Thyroid gland (tissue), 4 donors: Measurements from ENCODE around the gene VAV3. TPM values are rescaled to one million over a fixed set of nuclear protein-coding genes. Genes with fewer than 3 reads are reported as not detected.
A peak's percentile ranks its signal among the peaks of the same experiment; 100 is the strongest.

Experiments
- DNase-seq, 2 donors: peaks; one replicate each; pipeline ENCODE4 v3.0.0-alpha.2; 2019
- H3K27ac ChIP-seq, 3 donors: fragments of 200-600 bp; sonication (generic); 1 replicate in 2 of 3; 2 replicates in 1 of 3; pipeline ENCODE4 v1.5.1; 2016 to 2019; ENCODE audit warnings: mild to moderate bottlenecking in 1 of 3, moderate library complexity in 1 of 3
- H3K27me3 ChIP-seq: fragments of 200-600 bp; sonication (generic); one replicate; pipeline ENCODE4 v1.5.1; 2019
- H3K36me3 ChIP-seq, 2 donors: fragments of 200-600 bp; sonication (generic); one replicate each; pipeline ENCODE4 v1.5.1; 2016 to 2019
- H3K4me1 ChIP-seq, 2 donors: fragments of 200-600 bp; sonication (generic); one replicate each; pipeline ENCODE4 v1.5.1; 2017 to 2019
- H3K4me3 ChIP-seq, 3 donors: fragments of 200-600 bp; sonication (generic); replicated peaks in 1 of 3; 1 replicate in 2 of 3; 2 replicates in 1 of 3; pipeline ENCODE4 v1.5.1; 2016; ENCODE audit warnings: mild to moderate bottlenecking in 1 of 3
- H3K9me3 ChIP-seq: fragments of 200-600 bp; sonication (generic); one replicate; pipeline ENCODE4 v1.5.1; 2017
- CTCF ChIP-seq, 6 experiments: fragments of 200-600 bp in 3 of 6; fragments of 450-650 bp in 3 of 6; sonication (generic) in 3 of 6; IDR thresholded peaks; one replicate each; pipeline ENCODE4 v1.5.1; 2016 to 2019; ENCODE audit warnings: antibody characterized with exemption in 6 of 6, mild to moderate bottlenecking in 2 of 6, inconsistent platforms in 1 of 6, moderate library complexity in 1 of 6
- POLR2A ChIP-seq, 2 donors: fragments of 450-650 bp; IDR thresholded peaks; one replicate each; pipeline ENCODE4 v1.6.1; 2017; ENCODE audit warnings: antibody characterized with exemption in 2 of 2, mild to moderate bottlenecking in 2 of 2, moderate library complexity in 1 of 2
- WGBS, 2 donors: methylation state at CpG; one replicate each; pipeline ENCODE4 v1.1.5; 2017; 5-methylcytosine and 5-hydroxymethylcytosine counted together
- intact Hi-C: fragments of 100-400 bp; cut with DNase I; formaldehyde crosslinking; loops from one replicate; pipeline ENCODE4 v1.15.1; 2023
- total RNA-seq, 4 donors: library from RNA; depleted of rRNA; stranded (reverse); fragments of >200 nt; gene quantifications; one replicate each; pipeline ENCODE4 v1.2.3, GENCODE V29; 2016

VAV3 gene
- total RNA-seq, 4 donors from 2014 or later = 14.8 to 22.8 (median 18.8) TPM

- Histone ChIP-seq H3K27me3 (no peaks in the 10 kb centered on the region), H3K4me1 (peaks cover 23 to 46% of the 10 kb centered on the region in 2 donors), H3K27ac (no peak overlapping the region), H3K4me3 (no peak overlapping the region), H3K9me3 (no peaks in the 10 kb centered on the region), H3K36me3 (no peaks in the 10 kb centered on the region)
- whole genome bisulfite sequencing, 2 donors = 79 to 85% methylated on average over 2 of the region's 2 CpGs
- no peak for TF ChIP-seq POLR2A (IDR thresholded peaks at IDR 0.05)
- TF ChIP-seq CTCF (IDR thresholded peaks at IDR 0.05) = no peak
- no peak for DNase-seq
- intact Hi-C loops = no loop called here
These were observed 85.1 kb downstream of the VAV3 start for GRCh38 chr1:107879927-107880326.

GRCh38 chr1:107879346-107879745 lies 85.6 kb downstream of the VAV3 start:
- no peak for DNase-seq
- whole genome bisulfite sequencing, 2 donors = 90 to 91% methylated on average over 1 of the region's 1 CpG
- intact Hi-C loops = no loop called here

GRCh38 chr1:107877745-107878144 lies 87.2 kb downstream of the VAV3 start:
- Histone ChIP-seq H3K27me3 (no peaks in the 10 kb centered on the region), H3K36me3 (no peaks in the 10 kb centered on the region), H3K27ac (peak overlapping the region in 1 of 3 donors; percentile 16), H3K4me1 (peaks cover 20 to 34% of the 10 kb centered on the region in 2 donors), H3K9me3 (no peaks in the 10 kb centered on the region), H3K4me3 (no peak overlapping the region)
- TF ChIP-seq POLR2A (IDR thresholded peaks at IDR 0.05) (no peak), CTCF (IDR thresholded peaks at IDR 0.05) (no peak)
- no peak for DNase-seq
- intact Hi-C loops = no loop called here
- WGBS, 2 donors = 71 to 74% methylated on average over 1 of the region's 1 CpG

More at GRCh38 chr1:107879346-107879745, 85.6 kb downstream of the VAV3 start:
- peaks cover 24 to 46% of the 10 kb centered on the region in 2 donors for H3K4me1 ChIP-seq
- no peaks in the 10 kb centered on the region for H3K36me3 ChIP-seq
- no peaks in the 10 kb centered on the region for H3K27me3 ChIP-seq
- TF ChIP-seq CTCF (IDR thresholded peaks at IDR 0.05) = no peak
- no peak for TF ChIP-seq POLR2A (IDR thresholded peaks at IDR 0.05)
- no peak overlapping the region for H3K4me3 ChIP-seq
- H3K9me3 ChIP-seq = no peaks in the 10 kb centered on the region
- no peak overlapping the region for H3K27ac ChIP-seq

- Histone ChIP-seq H3K27ac (peak overlapping the region in 2 of 3 donors; percentile 16 to 41), H3K27me3 (no peaks in the 10 kb centered on the region), H3K4me3 (no peak overlapping the region), H3K4me1 (peaks cover 20 to 30% of the 10 kb centered on the region in 2 donors), H3K36me3 (no peaks in the 10 kb centered on the region), H3K9me3 (no peaks in the 10 kb centered on the region)
- no peak for DNase-seq
- no peak for TF ChIP-seq POLR2A (IDR thresholded peaks at IDR 0.05)
- TF ChIP-seq CTCF (IDR thresholded peaks at IDR 0.05) = no peak
- intact Hi-C loops = no loop called here
- WGBS, 2 donors = 38 to 53% methylated on average over 2 of the region's 2 CpGs
These were observed 87.9 kb downstream of the VAV3 start for GRCh38 chr1:107877092-107877491.

GRCh38 chr1:107875689-107876088 lies 89.3 kb downstream of the VAV3 start:
- WGBS, 2 donors = 95 to 97% methylated on average over 1 of the region's 1 CpG
- H3K27ac ChIP-seq = no peak overlapping the region
- H3K27me3 ChIP-seq = no peaks in the 10 kb centered on the region
- H3K4me1 ChIP-seq = peaks cover 19 to 20% of the 10 kb centered on the region in 2 donors
- TF ChIP-seq POLR2A (IDR thresholded peaks at IDR 0.05) = no peak
- no peak for TF ChIP-seq CTCF (IDR thresholded peaks at IDR 0.05)
- no peaks in the 10 kb centered on the region for H3K36me3 ChIP-seq
- no peaks in the 10 kb centered on the region for H3K9me3 ChIP-seq
- intact Hi-C loops = no loop called here
- no peak for DNase-seq
- no peak overlapping the region for H3K4me3 ChIP-seq
